Measurements from ENCODE around the gene CCDC182.

CCDC182 gene

DNA sequence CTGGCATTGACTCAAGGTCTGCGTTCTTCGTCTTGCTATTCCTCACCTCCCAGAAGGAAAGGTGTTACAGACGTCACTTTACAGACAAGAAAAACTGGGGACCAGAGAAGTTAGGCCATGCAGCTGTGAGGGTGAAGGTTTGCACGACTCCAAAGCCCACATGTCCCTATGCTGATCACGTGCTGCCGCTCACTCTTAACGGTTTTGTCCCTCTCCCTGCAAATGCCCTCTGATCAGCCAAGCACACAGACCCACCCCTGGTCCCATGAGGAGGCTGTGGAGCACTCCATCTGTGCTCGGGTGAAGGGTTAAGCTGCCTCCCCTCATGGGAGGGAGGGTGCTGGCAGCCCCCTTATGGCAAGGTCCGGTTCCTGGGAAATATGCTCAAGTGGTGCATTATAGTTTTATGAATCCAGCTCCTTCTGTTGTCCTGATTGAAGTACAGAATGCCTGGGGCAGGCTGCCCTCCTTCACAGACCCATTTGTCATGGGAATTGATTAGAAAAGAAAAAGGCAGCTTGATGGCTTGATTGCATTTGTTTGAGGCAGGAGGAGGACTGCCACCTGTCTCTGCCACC lies 18.8 kb downstream of the CCDC182 start:
- no peak for FAIRE-seq

DNA sequence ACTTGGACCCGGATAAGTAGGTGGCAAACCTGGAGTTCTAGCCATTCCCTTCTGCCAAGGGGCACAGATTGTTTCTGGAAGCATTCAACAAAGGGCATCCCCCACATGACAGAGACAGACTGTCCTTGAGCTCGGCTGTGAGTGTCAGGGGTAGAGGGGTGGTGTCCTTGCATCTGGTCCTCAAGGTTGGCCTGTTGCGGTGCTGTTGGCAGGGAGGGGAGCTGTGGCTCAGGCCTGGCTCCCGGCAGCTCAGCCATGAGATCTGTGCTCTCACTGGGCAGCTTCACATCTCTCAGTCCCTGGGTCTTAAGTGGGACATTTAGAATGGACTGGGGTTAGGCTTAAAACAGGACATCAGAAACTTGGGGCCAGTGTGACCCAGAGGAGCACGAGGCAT lies 20.4 kb downstream of the CCDC182 start:
- FAIRE-seq, result no peak

GRCh38 chr17:57724026-57724728 lies 20.9 kb downstream of the CCDC182 start:
- no peak for FAIRE-seq

GRCh38 chr17:57723427-57724025 lies 21.6 kb downstream of the CCDC182 start:
- FAIRE-seq, result no peak

DNA sequence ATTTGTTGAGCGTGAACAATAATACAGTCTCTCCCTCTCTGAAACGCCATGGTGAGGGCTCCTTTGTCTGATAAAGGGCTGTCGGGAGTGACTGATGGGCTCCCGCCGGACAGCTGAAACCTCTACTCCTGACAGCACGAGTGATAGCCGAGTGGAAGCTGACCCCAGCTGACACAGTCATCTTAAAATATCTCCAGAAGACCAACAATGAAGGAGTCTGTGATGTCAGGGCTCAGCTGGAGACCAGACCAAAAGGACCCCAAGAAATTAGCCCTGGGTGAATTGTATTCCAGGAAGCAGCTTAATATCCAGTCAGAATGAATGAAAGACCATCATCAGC lies 22.4 kb downstream of the CCDC182 start:
- FAIRE-seq, result no peak

DNA sequence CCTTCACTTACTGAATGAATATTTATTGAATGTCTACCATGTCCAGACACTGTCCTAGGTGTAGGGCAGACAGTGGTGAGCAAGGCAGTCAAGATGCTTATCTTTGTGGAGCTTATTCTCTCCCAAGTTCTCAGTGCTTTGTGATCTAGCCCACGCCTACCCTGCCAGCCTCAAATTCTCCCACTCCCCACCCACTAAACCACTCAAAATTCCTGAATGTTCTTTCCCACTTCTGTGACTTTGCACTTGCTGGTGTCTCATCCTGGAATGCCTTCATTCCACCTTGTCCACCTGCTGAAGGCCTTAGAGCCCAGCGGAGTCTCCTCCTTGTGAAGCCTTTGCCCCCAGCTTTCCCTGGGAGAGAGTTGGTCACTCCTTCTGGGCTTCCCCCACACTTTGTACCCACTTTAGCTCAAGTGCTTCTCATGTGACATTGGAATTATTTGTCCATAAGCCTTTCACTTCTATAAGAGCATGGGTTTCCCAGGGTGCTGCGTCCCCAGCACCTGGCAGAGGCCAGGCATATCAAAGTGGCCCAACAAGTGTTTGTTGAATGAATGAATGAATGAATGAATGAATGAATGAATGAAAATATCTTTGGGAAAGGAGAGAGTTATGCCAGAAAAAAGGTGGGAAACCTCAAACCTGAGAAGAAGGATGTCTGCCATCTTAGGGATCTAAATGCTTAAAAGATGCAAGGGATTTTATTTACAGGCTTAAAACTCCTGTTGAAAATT lies 23.0 kb downstream of the CCDC182 start:
- no peak for FAIRE-seq

DNA sequence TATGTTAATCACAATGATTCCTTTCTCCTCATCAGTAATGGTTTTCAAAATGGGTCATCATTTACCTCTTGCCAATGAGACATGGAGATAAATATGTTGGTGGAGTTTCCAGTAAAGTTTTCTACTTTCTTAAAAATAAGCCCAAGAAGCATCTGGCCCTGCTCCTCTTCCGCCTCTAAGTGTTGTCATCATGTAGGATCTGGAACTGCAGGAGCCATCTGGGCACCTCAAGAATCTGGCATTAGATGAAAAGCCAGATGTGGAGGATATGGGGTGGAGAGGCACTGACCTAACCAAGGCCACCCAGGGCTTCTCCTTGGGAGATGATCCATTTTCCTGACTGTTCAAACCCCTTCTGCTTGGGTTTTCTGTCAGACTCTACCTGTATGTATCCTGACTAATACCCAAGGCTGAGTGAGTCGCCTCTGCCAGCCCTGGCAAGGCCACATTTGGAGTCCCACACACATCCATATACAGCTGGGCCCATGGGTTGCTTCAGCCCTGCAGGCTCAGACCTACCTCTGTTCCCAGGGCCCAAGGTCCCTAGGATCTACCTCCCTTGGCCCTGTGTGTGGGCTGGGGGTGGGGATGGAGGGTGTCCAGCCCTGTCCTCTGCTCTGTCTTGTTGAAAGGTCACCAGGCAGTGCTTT lies 24.6 kb downstream of the CCDC182 start:
- no peak for FAIRE-seq

- FAIRE-seq, result no peak
Observed at GRCh38 chr17:57718878-57719277, 26.2 kb downstream of the CCDC182 start.

GRCh38 chr17:57715981-57716380 lies 29.1 kb downstream of the CCDC182 start:
- FAIRE-seq, result no peak

- no peak for FAIRE-seq
Observed at GRCh38 chr17:57714665-57715180, 30.4 kb downstream of the CCDC182 start.

GRCh38 chr17:57713140-57713539 lies 32.0 kb downstream of the CCDC182 start:
- no peak for FAIRE-seq

DNA sequence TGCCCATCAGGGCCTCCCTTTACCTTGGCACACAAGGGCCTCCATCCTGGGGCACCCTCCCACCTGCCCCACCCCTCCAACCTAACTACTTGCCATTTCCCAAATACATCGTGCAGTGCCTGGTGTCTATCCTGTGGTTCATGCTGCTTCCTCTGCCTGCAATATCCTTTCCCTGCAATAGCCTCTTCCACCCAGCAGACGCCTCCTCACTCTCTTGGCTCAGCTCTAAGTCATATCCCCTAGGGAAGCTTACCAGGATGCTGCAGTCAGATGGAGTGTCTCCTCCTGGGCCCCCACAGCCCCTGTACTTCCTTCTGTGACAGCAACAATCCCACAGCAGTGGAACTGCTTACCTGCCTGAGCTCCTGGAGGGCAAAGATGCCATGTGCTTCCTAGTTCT lies 36.7 kb downstream of the CCDC182 start:
- no peak for FAIRE-seq

GRCh38 chr17:57707892-57708291 lies 37.2 kb downstream of the CCDC182 start:
- FAIRE-seq, result no peak

DNA sequence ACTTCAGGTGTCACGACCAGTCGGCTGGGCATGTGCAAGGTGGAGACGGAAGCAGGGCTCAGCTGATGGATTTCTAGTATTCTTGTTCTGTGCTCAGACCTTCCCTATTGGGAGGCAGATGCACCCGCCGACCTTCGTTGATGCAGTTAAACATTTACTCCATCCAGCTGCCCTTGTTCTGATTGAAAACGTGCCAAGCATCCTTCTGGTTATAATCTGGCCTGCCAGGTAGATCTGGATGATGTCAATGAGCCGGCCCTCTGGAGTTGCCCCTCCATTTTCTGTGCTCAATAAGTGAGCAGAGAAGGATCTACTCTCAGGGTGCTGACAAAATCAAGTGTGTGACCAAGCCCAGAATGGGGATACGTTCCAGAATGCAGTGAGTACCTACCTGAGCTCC lies 38.3 kb downstream of the CCDC182 start:
- no peak for FAIRE-seq

GRCh38 chr17:57705921-57706695 lies 39.0 kb downstream of the CCDC182 start:
- no peak for FAIRE-seq

GRCh38 chr17:57704448-57704847 lies 40.7 kb downstream of the CCDC182 start:
- FAIRE-seq, result no peak

DNA sequence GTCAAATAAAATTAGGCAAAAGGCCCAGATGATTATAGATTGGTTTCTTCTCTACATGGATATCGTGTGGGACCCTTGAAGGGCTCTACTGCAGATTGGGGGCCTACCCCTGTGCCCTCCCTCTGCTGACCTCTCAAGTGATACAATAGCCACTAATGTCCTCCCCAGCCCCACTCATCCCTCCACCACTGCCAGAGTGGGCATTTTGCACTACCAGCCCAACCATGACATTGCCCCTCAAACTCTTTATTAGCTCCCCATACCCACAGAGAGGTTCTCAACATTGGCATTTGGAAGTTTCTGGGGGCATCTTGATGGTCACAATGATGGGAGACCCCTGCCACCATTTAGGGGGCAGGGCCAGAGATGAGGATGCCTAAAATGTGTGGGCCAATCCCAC lies 41.8 kb downstream of the CCDC182 start:
- FAIRE-seq, result no peak

- FAIRE-seq, result no peak
Observed at GRCh38 chr17:57701124-57701523, 44.0 kb downstream of the CCDC182 start.

DNA sequence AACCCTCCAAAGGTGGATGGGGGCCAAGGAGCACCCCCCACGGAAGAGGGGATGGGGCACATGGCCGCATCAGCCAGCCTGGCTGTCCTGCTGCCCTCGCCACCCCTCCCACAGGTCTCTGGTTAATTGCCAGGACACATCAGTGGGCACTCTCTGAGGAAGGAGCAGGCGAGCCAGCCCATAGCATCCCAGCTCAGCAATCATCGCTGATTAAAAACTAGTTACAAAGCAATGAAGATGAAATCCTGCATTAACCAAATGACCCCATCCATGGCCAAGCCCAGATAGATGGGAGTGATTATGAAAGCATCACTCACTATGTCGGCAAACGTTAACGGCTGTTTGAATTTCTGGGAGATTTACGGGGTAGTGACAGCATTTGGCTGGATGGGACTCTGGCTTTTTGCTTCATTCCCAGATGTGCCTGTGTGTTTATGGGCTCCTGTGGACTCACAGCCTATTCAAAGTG lies 45.3 kb downstream of the CCDC182 start:
- no peak for FAIRE-seq

DNA sequence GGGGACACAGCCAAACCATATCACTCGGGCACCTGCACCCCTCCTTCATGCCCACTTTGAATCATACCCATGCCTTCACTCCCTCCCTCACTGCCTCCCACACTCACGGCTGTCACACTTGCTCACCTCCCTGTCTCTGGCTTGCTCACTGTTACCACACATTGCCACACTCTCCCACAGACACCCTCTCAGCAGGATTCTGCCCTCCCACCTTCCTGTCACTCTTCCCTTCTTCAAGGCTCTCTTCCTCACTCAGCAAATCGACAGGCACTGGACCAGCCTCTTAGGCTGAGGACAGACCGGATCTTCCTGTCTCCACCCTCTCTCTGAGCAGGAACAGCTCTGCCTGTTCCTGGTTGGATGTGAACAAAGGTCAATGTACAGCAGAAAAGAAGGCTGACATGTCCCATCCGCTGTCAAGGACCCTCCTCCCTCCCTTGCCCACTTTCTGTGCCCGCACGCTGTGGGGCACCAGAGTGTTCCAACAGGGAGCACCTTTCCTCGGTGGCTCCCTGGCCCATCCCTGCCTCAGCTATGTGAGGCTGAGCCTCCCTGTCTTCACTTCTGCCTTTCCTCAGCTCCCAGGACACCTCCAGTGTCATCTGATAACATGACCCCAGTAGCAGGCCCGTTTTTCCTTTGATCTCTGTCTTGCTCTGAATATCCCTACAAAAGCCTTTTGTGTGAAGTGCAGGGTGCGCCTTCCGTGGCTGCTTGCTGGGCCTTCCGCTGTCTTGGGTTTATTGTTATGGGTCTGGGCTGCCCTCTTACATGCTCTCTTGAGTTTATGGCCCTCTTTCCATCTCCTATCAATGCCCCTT lies 47.0 kb downstream of the CCDC182 start:
- FAIRE-seq, result no peak

DNA sequence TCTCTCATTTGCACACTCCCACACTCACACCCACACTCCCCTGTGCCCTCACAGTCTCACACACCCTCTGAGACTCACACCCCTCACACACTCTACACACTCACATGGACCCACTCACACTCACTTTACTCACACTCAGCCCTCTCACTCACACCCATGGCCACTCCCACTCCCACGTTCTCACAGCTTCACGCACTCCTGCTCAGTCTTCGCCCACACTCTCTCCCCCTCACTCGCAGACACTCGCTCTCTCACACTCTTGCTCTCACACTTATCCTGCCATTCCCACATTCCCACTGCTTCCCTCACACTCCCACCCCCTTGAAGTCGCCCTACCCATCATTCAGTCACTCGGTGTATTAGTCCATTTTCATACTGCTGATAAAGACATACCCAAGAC lies 47.9 kb downstream of the CCDC182 start:
- no peak for FAIRE-seq

All from TTC549 (cell line).